ENCODE results near the gene ELF4. TPM values are rescaled to one million over a fixed set of nuclear protein-coding genes. Genes with fewer than 3 reads are reported as not detected.

ELF4 gene
- total and polyA plus RNA-seq, 7 experiments from 2014 or later, result 8.5 to 48.9 (median 21.4) TPM

GRCh38 chrX:130100180-130100579 is 10.1 kb downstream of the ELF4 start:
- Mint-ChIP-seq H3K4me3 (peak overlapping the region in 3 of 10 donors; percentile 9 to 14 (median 11)), H3K9me3 (no peaks in the 10 kb centered on the region), H3K27me3 (no peaks in the 10 kb centered on the region), H3K4me1 (peaks cover 27 to 86% (median 70%) of the 10 kb centered on the region in 7 donors), H3K27ac (peak overlapping the region in 7 of 9 donors; percentile 23 to 94 (median 79)), H3K36me3 (peaks cover 0 to 12% (median 0%) of the 10 kb centered on the region in 5 donors)
- no peak for ATAC-seq
- intact Hi-C loops (cut with micrococcal nuclease), result no loop called here
- CTCF ChIA-PET, result interaction anchor here (1.5 to 1.9 kb wide), 2 partner anchors 9 to 20 kb away, joined by 4 read pairs; no protein-coding TSS in a partner anchor
- POLR2A ChIA-PET, result interaction anchor here (1.0 to 6.4 kb wide), 3 partner anchors 9 to 20 kb away, joined by 4 to 44 read pairs (median 7); no protein-coding TSS in a partner anchor
- Histone ChIP-seq H3K4me3 (ENCODE audit: low read length) (no peak overlapping the region), H3K36me3 (ENCODE audit: control insufficient read depth in 2 of 3, insufficient read depth in 3 of 3, low read length in 3 of 3) (no peaks in the 10 kb centered on the region), H3K27me3 (ENCODE audit: control insufficient read depth in 2 of 2, insufficient read depth in 2 of 2, low read length in 2 of 2) (no peaks in the 10 kb centered on the region), H3K9me3 (ENCODE audit: control insufficient read depth in 2 of 3, low read length in 3 of 3) (no peaks in the 10 kb centered on the region), H3K4me1 (ENCODE audit: control insufficient read depth in 2 of 2, insufficient read depth in 2 of 2, low read length in 2 of 2) (peaks cover 28 to 46% of the 10 kb centered on the region in 2 donors), H3K27ac (ENCODE audit: low read depth, low read length) (no peak overlapping the region)
- DNase-seq, result no peak

- CTCF ChIA-PET, result interaction anchor here (0.6 to 1.9 kb wide), 5 partner anchors 11 to 565 kb away, joined by 3 to 10 read pairs (median 4); no protein-coding TSS in a partner anchor
- DNase-seq, result no peak
- Histone ChIP-seq H3K27ac (ENCODE audit: low read depth, low read length) (peak overlapping the region; percentile 62), H3K27me3 (ENCODE audit: control insufficient read depth in 2 of 2, insufficient read depth in 2 of 2, low read length in 2 of 2) (no peaks in the 10 kb centered on the region), H3K36me3 (ENCODE audit: control insufficient read depth in 2 of 3, insufficient read depth in 3 of 3, low read length in 3 of 3) (no peaks in the 10 kb centered on the region), H3K9me3 (ENCODE audit: control insufficient read depth in 2 of 3, low read length in 3 of 3) (no peaks in the 10 kb centered on the region), H3K4me3 (ENCODE audit: low read length) (peak overlapping the region; percentile 4), H3K4me1 (ENCODE audit: control insufficient read depth in 2 of 2, insufficient read depth in 2 of 2, low read length in 2 of 2) (peaks cover 38 to 54% of the 10 kb centered on the region in 2 donors)
- Mint-ChIP-seq H3K27me3 (no peaks in the 10 kb centered on the region), H3K36me3 (peaks cover 0 to 9% (median 0%) of the 10 kb centered on the region in 5 donors), H3K27ac (peak overlapping the region; percentile 29 to 94 (median 89)), H3K9me3 (no peaks in the 10 kb centered on the region), H3K4me3 (peak overlapping the region; percentile 60 to 82 (median 66)), H3K4me1 (peaks cover 19 to 86% (median 62%) of the 10 kb centered on the region in 7 donors)
- intact Hi-C loops (cut with micrococcal nuclease), result loop anchor here in 1 of 2 donors (1.0 to 2.0 kb wide), 2 partner anchors 11 to 15 kb away; no protein-coding TSS in a partner anchor
- ATAC-seq, result no peak
- POLR2A ChIA-PET, result interaction anchor here (0.7 to 6.4 kb wide), 5 partner anchors 8 to 16 kb away, joined by 3 to 44 read pairs (median 4); partner anchors contain the start of gene ELF4
Measured at GRCh38 chrX:130098210-130098552, 12.1 kb downstream of the ELF4 start.

- peaks cover 17 to 86% (median 57%) of the 10 kb centered on the region in 7 donors for H3K4me1 Mint-ChIP-seq
- ATAC-seq, result peak; percentile 89
- no peaks in the 10 kb centered on the region for H3K9me3 ChIP-seq (ENCODE audit: control insufficient read depth in 2 of 3, low read length in 3 of 3)
- H3K4me3 ChIP-seq (ENCODE audit: low read length), result peak overlapping the region; percentile 4
- peak overlapping the region; percentile 62 for H3K27ac ChIP-seq (ENCODE audit: low read depth, low read length)
- H3K27me3 Mint-ChIP-seq, result no peaks in the 10 kb centered on the region
- intact Hi-C loops (cut with micrococcal nuclease), result loop anchor here in 1 of 2 donors (1.0 to 2.0 kb wide), 2 partner anchors 12 to 15 kb away; no protein-coding TSS in a partner anchor
- H3K36me3 ChIP-seq (ENCODE audit: control insufficient read depth in 2 of 3, insufficient read depth in 3 of 3, low read length in 3 of 3), result no peaks in the 10 kb centered on the region
- H3K4me3 Mint-ChIP-seq, result peak overlapping the region; percentile 60 to 82 (median 66)
- ChIA-PET POLR2A (interaction anchor here (0.6 to 6.4 kb wide), 7 partner anchors 9 to 116 kb away, joined by 3 to 44 read pairs (median 4); partner anchors contain the start of gene ELF4), CTCF (interaction anchor here (0.6 to 1.7 kb wide), 3 partner anchors 18 to 564 kb away, joined by 3 to 10 read pairs (median 6); no protein-coding TSS in a partner anchor)
- H3K4me1 ChIP-seq (ENCODE audit: control insufficient read depth in 2 of 2, insufficient read depth in 2 of 2, low read length in 2 of 2), result peaks cover 43 to 59% of the 10 kb centered on the region in 2 donors
- peak in 3 of 9 donors; percentile 29 to 54 (median 37) for DNase-seq
- peak overlapping the region; percentile 29 to 94 (median 89) for H3K27ac Mint-ChIP-seq
- peaks cover 0 to 8% (median 0%) of the 10 kb centered on the region in 5 donors for H3K36me3 Mint-ChIP-seq
- no peaks in the 10 kb centered on the region for H3K27me3 ChIP-seq (ENCODE audit: control insufficient read depth in 2 of 2, insufficient read depth in 2 of 2, low read length in 2 of 2)
- no peaks in the 10 kb centered on the region for H3K9me3 Mint-ChIP-seq
Measured at GRCh38 chrX:130097507-130098209, 12.6 kb downstream of the ELF4 start.

- Mint-ChIP-seq H3K36me3 (peaks cover 0 to 7% (median 0%) of the 10 kb centered on the region in 5 donors), H3K27ac (peak overlapping the region in 8 of 9 donors; percentile 52 to 86 (median 79)), H3K27me3 (no peaks in the 10 kb centered on the region), H3K4me3 (peak overlapping the region in 5 of 10 donors; percentile 2 to 42 (median 31)), H3K9me3 (no peaks in the 10 kb centered on the region), H3K4me1 (peaks cover 12 to 88% (median 56%) of the 10 kb centered on the region in 7 donors)
- H3K4me1 ChIP-seq (ENCODE audit: control insufficient read depth in 2 of 2, insufficient read depth in 2 of 2, low read length in 2 of 2), result peaks cover 57 to 68% of the 10 kb centered on the region in 2 donors
- POLR2A ChIA-PET, result interaction anchor here (1.6 to 6.4 kb wide), 4 partner anchors 10 to 75 kb away, joined by 5 to 44 read pairs (median 12); partner anchors contain the start of gene RAB33A
- no peak overlapping the region for H3K4me3 ChIP-seq (ENCODE audit: low read length)
- no peaks in the 10 kb centered on the region for H3K9me3 ChIP-seq (ENCODE audit: control insufficient read depth in 2 of 3, low read length in 3 of 3)
- no peaks in the 10 kb centered on the region for H3K27me3 ChIP-seq (ENCODE audit: control insufficient read depth in 2 of 2, insufficient read depth in 2 of 2, low read length in 2 of 2)
- H3K27ac ChIP-seq (ENCODE audit: low read depth, low read length), result peak overlapping the region; percentile 11
- no peaks in the 10 kb centered on the region for H3K36me3 ChIP-seq (ENCODE audit: control insufficient read depth in 2 of 3, insufficient read depth in 3 of 3, low read length in 3 of 3)
- ATAC-seq (no peak), DNase-seq (no peak)
- intact Hi-C loops (cut with micrococcal nuclease), result no loop called here
- CTCF ChIA-PET, result interaction anchor here (1.1 to 1.6 kb wide), 5 partner anchors 14 to 26 kb away, joined by 3 to 5 read pairs (median 3); no protein-coding TSS in a partner anchor
Measured at GRCh38 chrX:130095249-130096030, 14.9 kb downstream of the ELF4 start.

- H3K27me3 Mint-ChIP-seq, result no peaks in the 10 kb centered on the region
- no peaks in the 10 kb centered on the region for H3K36me3 ChIP-seq (ENCODE audit: control insufficient read depth in 2 of 3, insufficient read depth in 3 of 3, low read length in 3 of 3)
- H3K4me1 ChIP-seq (ENCODE audit: control insufficient read depth in 2 of 2, insufficient read depth in 2 of 2, low read length in 2 of 2), result peaks cover 54 to 61% of the 10 kb centered on the region in 2 donors
- H3K27me3 ChIP-seq (ENCODE audit: control insufficient read depth in 2 of 2, insufficient read depth in 2 of 2, low read length in 2 of 2), result no peaks in the 10 kb centered on the region
- intact Hi-C loops (cut with micrococcal nuclease), result no loop called here
- H3K4me1 Mint-ChIP-seq, result peaks cover 12 to 85% (median 52%) of the 10 kb centered on the region in 7 donors
- H3K4me3 Mint-ChIP-seq, result peak overlapping the region in 4 of 10 donors; percentile 21 to 42 (median 32)
- ChIA-PET POLR2A (interaction anchor here (0.8 to 6.4 kb wide), 5 partner anchors 9 to 76 kb away, joined by 4 to 44 read pairs (median 7); partner anchors contain the start of gene RAB33A), CTCF (interaction anchor here (1.1 to 1.6 kb wide), 4 partner anchors 13 to 27 kb away, joined by 3 to 5 read pairs (median 4); no protein-coding TSS in a partner anchor)
- H3K9me3 Mint-ChIP-seq, result no peaks in the 10 kb centered on the region
- peaks cover 0 to 9% (median 0%) of the 10 kb centered on the region in 5 donors for H3K36me3 Mint-ChIP-seq
- H3K9me3 ChIP-seq (ENCODE audit: control insufficient read depth in 2 of 3, low read length in 3 of 3), result no peaks in the 10 kb centered on the region
- H3K4me3 ChIP-seq (ENCODE audit: low read length), result no peak overlapping the region
- ATAC-seq, result no peak
- DNase-seq, result no peak
- peak overlapping the region; percentile 11 for H3K27ac ChIP-seq (ENCODE audit: low read depth, low read length)
- H3K27ac Mint-ChIP-seq, result peak overlapping the region in 7 of 9 donors; percentile 52 to 86 (median 79)
Measured at GRCh38 chrX:130094696-130095095, 15.6 kb downstream of the ELF4 start.
